ENCODE data around the gene CLDN7. TPM values are rescaled to one million over a fixed set of nuclear protein-coding genes. Genes with fewer than 3 reads are reported as not detected.

Gene CLDN7, protein sequence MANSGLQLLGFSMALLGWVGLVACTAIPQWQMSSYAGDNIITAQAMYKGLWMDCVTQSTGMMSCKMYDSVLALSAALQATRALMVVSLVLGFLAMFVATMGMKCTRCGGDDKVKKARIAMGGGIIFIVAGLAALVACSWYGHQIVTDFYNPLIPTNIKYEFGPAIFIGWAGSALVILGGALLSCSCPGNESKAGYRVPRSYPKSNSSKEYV
- total RNA-seq (1 to 10 TPM; 4.5 to 6.9 TPM), polyA plus RNA-seq (ENCODE audit: insufficient read depth, low read depth, low replicate concordance) (8.8 TPM)
- long read RNA-seq, donor 1, partial matches to known transcripts: 0 of 4 reads
- long read RNA-seq, donor 1, other reads (novel, unspliced or antisense): 0 of 4 reads
- long read RNA-seq, donor 2, partial matches to known transcripts: 0 of 4 reads
- long read RNA-seq, donor 2, other reads (novel, unspliced or antisense): 0 of 4 reads

DNA sequence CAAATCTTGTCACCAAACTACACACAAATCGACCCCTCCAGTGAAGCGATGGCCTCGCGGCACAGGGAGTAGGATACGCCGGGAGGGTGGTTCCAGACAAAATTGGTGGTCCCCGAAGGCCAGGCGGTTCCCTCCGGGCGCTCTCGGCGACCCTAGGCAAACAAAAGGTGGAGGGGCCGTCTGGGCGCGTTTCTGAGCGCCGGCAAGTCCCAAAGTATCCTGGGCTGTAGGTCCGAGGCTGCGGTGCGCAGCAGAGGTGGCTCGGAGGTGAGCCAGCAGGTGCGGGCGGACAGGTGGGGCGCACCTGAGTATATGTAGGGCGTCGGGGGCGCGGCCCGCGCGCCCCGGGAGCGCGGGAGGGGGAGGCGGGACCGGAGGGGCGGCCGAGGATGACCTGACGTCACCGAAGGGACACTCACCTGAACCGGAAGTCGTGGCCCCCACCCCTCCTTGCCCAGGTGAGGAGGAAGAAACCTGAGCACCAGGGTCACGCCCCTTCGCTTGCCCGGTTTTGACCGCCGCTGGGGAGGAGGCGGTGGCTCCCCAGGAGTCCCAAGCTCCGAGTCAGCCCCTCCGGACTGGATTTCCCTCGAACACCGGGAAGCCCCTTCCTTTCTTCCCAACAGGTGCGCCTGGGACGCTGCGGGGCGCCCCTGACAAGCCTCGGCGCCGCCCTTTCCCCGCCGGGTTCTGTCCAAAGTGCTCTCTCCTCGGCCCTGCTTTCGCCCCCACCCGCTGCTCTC is at the start of gene CLDN7:
CLDN7 (minus strand) TSS at position 287 of the 743 bp plus-strand sequence. CDS start 435 bp downstream, outside the sequence.
- H3K4me1 ChIP-seq: peaks cover 8% of the 10 kb centered on the region
- no peak within 1 kb of the TSS for H3K27ac ChIP-seq
- TF ChIP-seq POLR2A (IDR thresholded peaks at IDR 0.05): no peak
- TF ChIP-seq, protein P1, sequence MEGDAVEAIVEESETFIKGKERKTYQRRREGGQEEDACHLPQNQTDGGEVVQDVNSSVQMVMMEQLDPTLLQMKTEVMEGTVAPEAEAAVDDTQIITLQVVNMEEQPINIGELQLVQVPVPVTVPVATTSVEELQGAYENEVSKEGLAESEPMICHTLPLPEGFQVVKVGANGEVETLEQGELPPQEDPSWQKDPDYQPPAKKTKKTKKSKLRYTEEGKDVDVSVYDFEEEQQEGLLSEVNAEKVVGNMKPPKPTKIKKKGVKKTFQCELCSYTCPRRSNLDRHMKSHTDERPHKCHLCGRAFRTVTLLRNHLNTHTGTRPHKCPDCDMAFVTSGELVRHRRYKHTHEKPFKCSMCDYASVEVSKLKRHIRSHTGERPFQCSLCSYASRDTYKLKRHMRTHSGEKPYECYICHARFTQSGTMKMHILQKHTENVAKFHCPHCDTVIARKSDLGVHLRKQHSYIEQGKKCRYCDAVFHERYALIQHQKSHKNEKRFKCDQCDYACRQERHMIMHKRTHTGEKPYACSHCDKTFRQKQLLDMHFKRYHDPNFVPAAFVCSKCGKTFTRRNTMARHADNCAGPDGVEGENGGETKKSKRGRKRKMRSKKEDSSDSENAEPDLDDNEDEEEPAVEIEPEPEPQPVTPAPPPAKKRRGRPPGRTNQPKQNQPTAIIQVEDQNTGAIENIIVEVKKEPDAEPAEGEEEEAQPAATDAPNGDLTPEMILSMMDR (IDR thresholded peaks at IDR 0.05): no peak
- intact Hi-C loops (cut with DNase I; ENCODE audit: low total_unique reads): no loop called here
- no peak for DNase-seq
- H3K4me3 ChIP-seq: peak within 1 kb of the TSS; percentile 45 to 52
- no peaks in the 10 kb centered on the region for H3K36me3 ChIP-seq (ENCODE audit: low read depth, missing control alignments)
- no peaks in the 10 kb centered on the region for H3K9me3 ChIP-seq
- 3 to 6% methylated on average over 51 to 64 of the region's 64 CpGs for WGBS, 2 donors
- no peaks in the 10 kb centered on the region for H3K27me3 ChIP-seq

DNA sequence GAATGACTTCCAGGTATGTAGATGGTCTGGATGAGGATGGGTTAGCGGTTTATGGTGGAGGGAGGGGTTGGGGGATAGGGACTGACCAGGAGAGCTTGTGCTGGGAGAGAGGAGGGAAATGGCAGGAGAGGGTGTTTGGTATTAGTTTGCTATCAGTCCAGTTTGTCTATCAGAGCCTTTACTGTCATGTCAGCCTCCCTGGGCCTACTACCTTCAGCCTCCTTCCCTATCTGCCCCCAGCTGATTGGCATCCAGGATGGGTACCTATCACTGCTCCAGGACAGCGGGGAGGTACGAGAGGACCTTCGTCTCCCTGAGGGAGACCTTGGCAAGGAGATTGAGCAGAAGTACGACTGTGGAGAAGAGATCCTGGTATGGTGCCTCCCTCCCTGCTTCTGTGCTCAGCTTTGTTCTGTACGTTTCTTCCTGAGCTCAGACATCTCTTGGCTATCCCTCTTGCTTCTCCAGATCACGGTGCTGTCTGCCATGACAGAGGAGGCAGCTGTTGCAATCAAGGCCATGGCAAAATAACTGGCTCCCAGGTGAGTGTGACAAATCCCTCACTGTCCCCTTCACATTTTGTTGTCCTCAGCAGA is 48.9 kb upstream of the CLDN7 start:
- DNase-seq: no peak
- intact Hi-C loops (cut with DNase I; ENCODE audit: low total_unique reads): no loop called here
- no peak for TF ChIP-seq POLR2A (IDR thresholded peaks at IDR 0.05)
- Histone ChIP-seq H3K27ac (no peak overlapping the region), H3K36me3 (ENCODE audit: low read depth, missing control alignments) (no peaks in the 10 kb centered on the region), H3K9me3 (no peaks in the 10 kb centered on the region), H3K27me3 (no peaks in the 10 kb centered on the region), H3K4me3 (no peak overlapping the region), H3K4me1 (peaks cover 11% of the 10 kb centered on the region)
- 62 to 72% methylated on average over 7 of the region's 7 CpGs for WGBS, 2 donors

DNA sequence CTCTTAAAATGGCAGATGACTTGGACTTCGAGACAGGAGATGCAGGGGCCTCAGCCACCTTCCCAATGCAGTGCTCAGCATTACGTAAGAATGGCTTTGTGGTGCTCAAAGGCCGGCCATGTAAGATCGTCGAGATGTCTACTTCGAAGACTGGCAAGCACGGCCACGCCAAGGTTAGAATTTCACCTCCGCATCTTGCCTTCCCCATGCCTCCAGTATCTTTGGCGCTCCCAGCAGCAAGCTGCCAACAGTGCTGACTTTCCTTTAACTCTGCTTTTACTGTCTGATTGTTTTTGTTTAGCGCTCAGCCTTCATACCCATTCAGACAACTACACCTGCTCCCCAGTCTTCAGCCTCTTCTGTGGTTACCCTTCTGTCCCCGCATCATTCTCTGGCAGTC is 47.4 kb upstream of the CLDN7 start:
- no peak for DNase-seq
- intact Hi-C loops (cut with DNase I; ENCODE audit: low total_unique reads): no loop called here
- Histone ChIP-seq H3K4me3 (peak overlapping the region in 1 of 2 donors; percentile 88), H3K9me3 (no peaks in the 10 kb centered on the region), H3K27me3 (no peaks in the 10 kb centered on the region), H3K4me1 (peaks cover 11% of the 10 kb centered on the region), H3K36me3 (ENCODE audit: low read depth, missing control alignments) (no peaks in the 10 kb centered on the region), H3K27ac (no peak overlapping the region)
- 67 to 75% methylated on average over 12 of the region's 12 CpGs for WGBS, 2 donors
- no peak for TF ChIP-seq POLR2A (IDR thresholded peaks at IDR 0.05)
- TF ChIP-seq, protein P1 (IDR thresholded peaks at IDR 0.05): no peak

DNA sequence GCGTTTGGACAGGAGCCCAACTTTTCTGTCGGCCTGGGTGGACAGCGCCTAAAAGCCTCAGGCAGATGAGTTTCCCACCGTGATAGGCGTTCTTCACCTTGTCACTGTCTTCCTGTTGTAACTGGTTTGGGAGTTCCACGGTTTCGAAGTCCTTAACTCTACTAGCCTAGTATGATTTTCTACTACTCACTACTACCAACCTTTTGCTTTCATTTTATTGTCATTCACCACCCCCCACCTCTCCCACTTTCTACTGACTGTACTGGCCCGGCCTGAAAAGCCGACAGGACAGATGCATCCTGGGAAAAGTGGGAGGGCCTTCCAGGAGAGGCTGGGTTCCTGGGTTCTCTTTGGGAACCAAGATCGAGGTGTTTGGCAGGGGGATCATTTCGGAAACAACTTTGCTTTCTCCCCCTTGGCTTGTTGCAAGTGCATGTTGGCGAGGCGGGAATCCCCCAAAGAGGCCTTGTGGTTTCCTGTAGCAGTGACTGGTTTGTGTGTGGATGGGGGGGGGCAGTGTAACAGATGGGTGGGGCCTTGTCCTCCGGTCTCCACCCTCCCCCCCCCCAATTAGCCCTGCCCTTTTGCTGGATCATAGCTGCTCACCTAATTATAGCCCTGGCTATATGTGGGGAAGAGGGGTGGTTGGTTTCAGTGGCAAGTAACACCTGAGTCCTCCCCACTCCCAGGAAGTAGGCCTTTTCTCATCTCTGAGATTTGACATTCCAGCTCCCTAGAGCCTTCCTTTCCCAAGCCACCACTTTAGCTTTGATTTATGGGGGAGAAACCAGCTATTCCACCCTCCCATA is 46.6 kb upstream of the CLDN7 start:
- H3K27ac ChIP-seq: peak overlapping the region; percentile 92 to 97
- no peaks in the 10 kb centered on the region for H3K9me3 ChIP-seq
- H3K4me1 ChIP-seq: peaks cover 11% of the 10 kb centered on the region
- peak; percentile 91 for DNase-seq
- peak overlapping the region; percentile 88 to 99 for H3K4me3 ChIP-seq
- no peaks in the 10 kb centered on the region for H3K36me3 ChIP-seq (ENCODE audit: low read depth, missing control alignments)
- no peak for TF ChIP-seq POLR2A (IDR thresholded peaks at IDR 0.05)
- TF ChIP-seq, protein P1 (IDR thresholded peaks at IDR 0.05): no peak
- 0 to 1% methylated on average over 14 of the region's 14 CpGs for WGBS, 2 donors
- no peaks in the 10 kb centered on the region for H3K27me3 ChIP-seq
- intact Hi-C loops (cut with DNase I; ENCODE audit: low total_unique reads): no loop called here

Measured in testis (tissue), 5 donors.